Upper lobe of left lung (tissue), 4 donors: Measurements from ENCODE around the gene IGFBP7.

Experiments used
- CTCF ChIP-seq, 6 experiments: fragments of 450-650 bp in 4 of 6; fragments of 200-600 bp in 2 of 6; sonication (generic) in 2 of 6; IDR thresholded peaks; one replicate each; pipeline ENCODE4 v1.5.1; 2016 to 2019; ENCODE audit warnings: antibody characterized with exemption in 6 of 6
- POLR2A ChIP-seq, 4 donors: fragments of 450-650 bp; IDR thresholded peaks; one replicate each; pipeline ENCODE4 v1.5.1; 2016 to 2017; ENCODE audit warnings: antibody characterized with exemption in 4 of 4, mild to moderate bottlenecking in 2 of 4
- POLR2AphosphoS5 ChIP-seq, 2 donors: sonication (generic); formaldehyde crosslinking; IDR thresholded peaks; one replicate each; pipeline ENCODE4 v1.5.1; 2017; ENCODE audit warnings: antibody characterized with exemption in 2 of 2

- TF ChIP-seq CTCF (IDR thresholded peaks at IDR 0.05) (no peak), POLR2AphosphoS5 (IDR thresholded peaks at IDR 0.05) (no peak), POLR2A (IDR thresholded peaks at IDR 0.05) (no peak)
Observed at GRCh38 chr4:57080781-57081650, 29.2 kb downstream of the IGFBP7 start.
